Measurements from ENCODE around the gene RNF5. TPM values are rescaled to one million over a fixed set of nuclear protein-coding genes. Genes with fewer than 3 reads are reported as not detected.
A peak's percentile ranks its signal among the peaks of the same experiment; 100 is the strongest.

Gene RNF5
- total RNA-seq, 4 donors from 2014 or later = 74.5 to 117 (median 107) TPM

- peak overlapping the region in 1 of 4 donors; percentile 36 for H3K4me3 ChIP-seq
- H3K36me3 ChIP-seq = peaks cover 0 to 92% (median 3%) of the 10 kb centered on the region in 3 donors
- DNase-seq (ENCODE audit: low spot score in 2 of 2) = no peak
- peak in 1 of 2 donors; percentile 37 for TF ChIP-seq POLR2A (IDR thresholded peaks at IDR 0.05)
- TF ChIP-seq EP300 (IDR thresholded peaks at IDR 0.05) = peak; percentile 47 to 87
- TF ChIP-seq CTCF (IDR thresholded peaks at IDR 0.05) = peak in 1 of 5 experiments; percentile 26
- H3K27me3 ChIP-seq = no peaks in the 10 kb centered on the region
- peaks cover 0 to 54% (median 15%) of the 10 kb centered on the region in 4 donors for H3K4me1 ChIP-seq
- peak overlapping the region; percentile 61 to 88 (median 70) for H3K27ac ChIP-seq
- H3K9me3 ChIP-seq = no peaks in the 10 kb centered on the region
- 34 to 52% methylated on average over 7 of the region's 7 CpGs for WGBS, 2 donors
Measured at GRCh38 chr6:32163559-32164258, 14.5 kb upstream of the RNF5 start.

GRCh38 chr6:32164295-32164694 lies 13.9 kb upstream of the RNF5 start, which contains the start of gene EGFL8:
EGFL8 (plus strand) TSS chr6:32164595; CDS start chr6:32166166, 1,571 bp downstream.
- H3K27me3 ChIP-seq = no peaks in the 10 kb centered on the region
- TF ChIP-seq EP300 (IDR thresholded peaks at IDR 0.05) = no peak
- H3K4me3 ChIP-seq = peak within 1 kb of the TSS in 1 of 4 donors; percentile 36
- no peak for DNase-seq (ENCODE audit: low spot score in 2 of 2)
- H3K9me3 ChIP-seq = no peaks in the 10 kb centered on the region
- H3K36me3 ChIP-seq = peaks cover 0 to 94% (median 3%) of the 10 kb centered on the region in 3 donors
- peaks cover 0 to 60% (median 18%) of the 10 kb centered on the region in 4 donors for H3K4me1 ChIP-seq
- H3K27ac ChIP-seq = peak within 1 kb of the TSS; percentile 61 to 88 (median 70)

GRCh38 chr6:32166411-32167061 lies 11.7 kb upstream of the RNF5 start:
- TF ChIP-seq EP300 (IDR thresholded peaks at IDR 0.05) (no peak), POLR2A (IDR thresholded peaks at IDR 0.05) (no peak), CTCF (IDR thresholded peaks at IDR 0.05) (no peak)
- Histone ChIP-seq H3K36me3 (peaks cover 0 to 96% (median 3%) of the 10 kb centered on the region in 3 donors), H3K27me3 (no peaks in the 10 kb centered on the region), H3K27ac (peak overlapping the region; percentile 59 to 88 (median 68)), H3K4me1 (peaks cover 3 to 76% (median 19%) of the 10 kb centered on the region in 4 donors), H3K9me3 (no peaks in the 10 kb centered on the region), H3K4me3 (peak overlapping the region in 2 of 4 donors; percentile 15 to 27)
- DNase-seq (ENCODE audit: low spot score in 2 of 2) = no peak
- 62 to 69% methylated on average over 16 to 29 of the region's 30 CpGs for WGBS, 2 donors

GRCh38 chr6:32167154-32167760 lies 10.9 kb upstream of the RNF5 start:
- Histone ChIP-seq H3K36me3 (peaks cover 0 to 89% (median 3%) of the 10 kb centered on the region in 3 donors), H3K27me3 (no peaks in the 10 kb centered on the region), H3K4me1 (peaks cover 3 to 75% (median 19%) of the 10 kb centered on the region in 4 donors), H3K27ac (peak overlapping the region; percentile 59 to 88 (median 68)), H3K4me3 (no peak overlapping the region), H3K9me3 (no peaks in the 10 kb centered on the region)
- WGBS, 2 donors = 54 to 64% methylated on average over 32 of the region's 32 CpGs
- no peak for DNase-seq (ENCODE audit: low spot score in 2 of 2)
- TF ChIP-seq CTCF (IDR thresholded peaks at IDR 0.05) (no peak), POLR2A (IDR thresholded peaks at IDR 0.05) (no peak), EP300 (IDR thresholded peaks at IDR 0.05) (no peak)

GRCh38 chr6:32167761-32168262 lies 10.4 kb upstream of the RNF5 start:
- no peaks in the 10 kb centered on the region for H3K27me3 ChIP-seq
- peaks cover 3 to 73% (median 18%) of the 10 kb centered on the region in 4 donors for H3K4me1 ChIP-seq
- WGBS, 2 donors = 45 to 57% methylated on average over 6 of the region's 6 CpGs
- peaks cover 0 to 84% (median 3%) of the 10 kb centered on the region in 3 donors for H3K36me3 ChIP-seq
- DNase-seq (ENCODE audit: low spot score in 2 of 2) = no peak
- TF ChIP-seq CTCF (IDR thresholded peaks at IDR 0.05) (no peak), POLR2A (IDR thresholded peaks at IDR 0.05) (no peak), EP300 (IDR thresholded peaks at IDR 0.05) (no peak)
- peak overlapping the region; percentile 59 to 88 (median 68) for H3K27ac ChIP-seq
- no peak overlapping the region for H3K4me3 ChIP-seq
- H3K9me3 ChIP-seq = no peaks in the 10 kb centered on the region
